Endodermal cell (in vitro differentiated cells): ENCODE results near the gene LOXL1. TPM values are rescaled to one million over a fixed set of nuclear protein-coding genes. Genes with fewer than 3 reads are reported as not detected.

ENCODE experiments used
- DNase-seq: peaks from one replicate; pipeline ENCODE4 v3.0.0-alpha.2; 2017
- H3K27ac ChIP-seq: 2 replicates; pipeline ENCODE4 v1.5.1; 2013; ENCODE audit warnings: mild to moderate bottlenecking, low read depth, low read length, moderate library complexity
- H3K27me3 ChIP-seq: 2 replicates; pipeline ENCODE4 v1.6.1; 2013; ENCODE audit warnings: mild to moderate bottlenecking, low read length, moderate library complexity; ENCODE audit not compliant: insufficient read depth, control insufficient read depth, poor library complexity, severe bottlenecking
- H3K36me3 ChIP-seq: 2 replicates; pipeline ENCODE4 v1.7.0; 2013; ENCODE audit warnings: mild to moderate bottlenecking, low read length, moderate library complexity; ENCODE audit not compliant: control insufficient read depth, insufficient read depth
- H3K4me1 ChIP-seq: one replicate; pipeline ENCODE4 v1.7.0; 2013; ENCODE audit warnings: low read length; ENCODE audit not compliant: control insufficient read depth, insufficient read depth
- H3K4me3 ChIP-seq: 2 replicates; pipeline ENCODE4 v1.5.1; 2013; ENCODE audit warnings: mild to moderate bottlenecking, low read length, moderate library complexity
- H3K9ac ChIP-seq: 2 replicates; pipeline ENCODE4 v1.6.1; 2013; ENCODE audit warnings: mild to moderate bottlenecking, low read length, moderate library complexity; ENCODE audit not compliant: poor library complexity, severe bottlenecking; ENCODE audit errors: extremely low read depth
- H3K9me3 ChIP-seq: 2 replicates; pipeline ENCODE4 v1.6.1; 2013; ENCODE audit warnings: mild to moderate bottlenecking, low read length, moderate library complexity; ENCODE audit not compliant: control insufficient read depth
- H3K27ac Mint-ChIP-seq: 2 replicates; pipeline ENCODE4 v1.8.0; 2020; ENCODE audit warnings: mixed read lengths
- H3K27me3 Mint-ChIP-seq: 2 replicates; pipeline ENCODE4 v1.8.0; 2021; ENCODE audit warnings: mild to moderate bottlenecking, mixed read lengths; ENCODE audit not compliant: insufficient read depth
- H3K36me3 Mint-ChIP-seq: 2 replicates; pipeline ENCODE4 v1.8.0; 2020; ENCODE audit warnings: low read depth, mixed read lengths
- H3K4me1 Mint-ChIP-seq: 2 replicates; pipeline ENCODE4 v1.8.0; 2020; ENCODE audit warnings: mixed read lengths
- H3K4me3 Mint-ChIP-seq: 2 replicates; pipeline ENCODE4 v1.8.0; 2020; ENCODE audit warnings: mild to moderate bottlenecking, moderate library complexity, mixed read lengths
- H3K9me3 Mint-ChIP-seq: 2 replicates; pipeline ENCODE4 v1.8.0; 2020; ENCODE audit warnings: mild to moderate bottlenecking, mixed read lengths
- CTCF ChIP-seq: fragments of 200-600 bp; sonication (generic); conservative IDR thresholded peaks from 2 replicates; pipeline ENCODE4 v1.5.0; 2021; ENCODE audit warnings: antibody characterized with exemption, mild to moderate bottlenecking
- WGBS, 2 experiments: methylation state at CpG; one replicate each; pipeline versions ENCODE4 v1.1.5 to v1.1.7; 2013; ENCODE audit warnings: missing lambda C conversion rate in 2 of 2, mixed read lengths in 1 of 2; ENCODE audit not compliant: insufficient coverage in 1 of 2, insufficient read length in 1 of 2; 5-methylcytosine and 5-hydroxymethylcytosine counted together
- total RNA-seq, 2 donors: library from RNA; stranded (reverse); fragmentation: NEBNext Ultra II Directional in 1 of 2; extraction: Animal tissue kit (Norgen Biotek cat#: 25700) in 1 of 2; gene quantifications; 2 replicates in 1 of 2; 3 replicates in 1 of 2; pipeline ENCODE4 v1.2.1, GENCODE V29; 2021

Gene LOXL1
- total RNA-seq, 2 donors from 2014 or later = 21.3 to 31.8 TPM

DNA sequence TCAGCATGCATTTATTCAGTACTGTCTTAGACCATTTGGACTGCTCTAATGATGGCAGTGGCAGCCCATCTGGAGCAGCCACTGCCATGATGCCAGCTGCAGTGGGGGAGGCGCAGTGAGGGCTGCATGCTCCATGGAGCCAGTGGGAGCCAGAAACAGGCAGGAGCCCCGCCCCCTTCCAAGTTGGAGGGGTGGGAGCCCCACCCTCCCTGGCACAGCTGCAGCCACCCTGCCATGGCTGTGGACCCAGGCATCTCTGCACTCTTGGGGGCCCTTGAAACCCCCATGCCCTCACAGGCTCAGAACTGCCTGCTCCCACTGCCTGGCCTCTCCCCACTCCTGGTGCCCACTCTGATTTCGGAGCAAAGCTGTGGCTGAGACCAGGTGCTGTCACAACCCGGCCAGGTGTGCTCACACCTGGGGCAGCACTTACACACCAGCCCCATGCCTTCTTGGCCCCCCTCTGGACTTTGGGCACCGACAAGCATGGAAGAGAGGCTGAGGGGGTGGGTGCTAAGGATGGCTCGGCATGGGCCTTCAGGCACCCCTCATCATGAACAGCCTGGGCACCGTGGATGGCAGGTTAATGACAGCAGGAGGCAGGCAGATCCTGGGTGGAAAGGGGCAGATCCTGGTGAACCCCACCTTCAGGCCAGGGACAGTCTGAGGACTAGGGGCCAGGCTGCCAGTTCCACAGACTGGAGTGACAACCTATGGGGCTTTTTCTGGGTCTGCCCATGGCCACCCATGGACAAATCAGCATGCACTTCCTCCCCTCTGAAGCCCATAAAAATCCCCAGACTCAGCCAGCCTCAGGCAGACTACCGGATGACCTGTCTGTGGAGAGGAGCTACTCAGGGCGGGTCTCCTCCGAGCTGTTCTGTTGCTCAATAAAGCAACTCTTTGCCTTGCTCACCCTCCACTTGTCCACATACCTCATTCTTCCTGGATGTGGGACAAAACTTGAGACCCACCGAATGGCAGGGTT lies 34.6 kb upstream of the LOXL1 start:
- H3K27me3 Mint-ChIP-seq = peaks cover 28% of the 10 kb centered on the region
- H3K9me3 ChIP-seq = no peaks in the 10 kb centered on the region

GRCh38 chr15:73892446-73893226 lies 33.6 kb upstream of the LOXL1 start:
- Histone ChIP-seq H3K27ac (no peak overlapping the region), H3K27me3 (peaks cover 26% of the 10 kb centered on the region), H3K4me3 (no peak overlapping the region), H3K9me3 (no peaks in the 10 kb centered on the region), H3K9ac (no peak overlapping the region), H3K36me3 (no peaks in the 10 kb centered on the region), H3K4me1 (no peaks in the 10 kb centered on the region)
- TF ChIP-seq CTCF = no peak
- Mint-ChIP-seq H3K4me1 (no peaks in the 10 kb centered on the region), H3K4me3 (no peak overlapping the region), H3K27ac (no peak overlapping the region), H3K27me3 (peaks cover 26% of the 10 kb centered on the region), H3K9me3 (peaks cover 10% of the 10 kb centered on the region), H3K36me3 (no peaks in the 10 kb centered on the region)
- 68 to 86% methylated on average over 6 to 13 of the region's 13 CpGs for WGBS, 2 experiments
- no peak for DNase-seq

More for the DNA sequence above, 34.6 kb upstream of the LOXL1 start:
- no peak overlapping the region for H3K9ac ChIP-seq
- 82 to 96% methylated on average over 4 to 11 of the region's 11 CpGs for WGBS, 2 experiments
- H3K4me1 ChIP-seq = no peaks in the 10 kb centered on the region
- Mint-ChIP-seq H3K27ac (no peak overlapping the region), H3K36me3 (no peaks in the 10 kb centered on the region), H3K4me1 (no peaks in the 10 kb centered on the region), H3K9me3 (peaks cover 10% of the 10 kb centered on the region), H3K4me3 (no peak overlapping the region)
- peaks cover 26% of the 10 kb centered on the region for H3K27me3 ChIP-seq
- no peak for DNase-seq
- TF ChIP-seq CTCF = no peak
- H3K36me3 ChIP-seq = no peaks in the 10 kb centered on the region
- H3K4me3 ChIP-seq = no peak overlapping the region
- H3K27ac ChIP-seq = no peak overlapping the region

DNA sequence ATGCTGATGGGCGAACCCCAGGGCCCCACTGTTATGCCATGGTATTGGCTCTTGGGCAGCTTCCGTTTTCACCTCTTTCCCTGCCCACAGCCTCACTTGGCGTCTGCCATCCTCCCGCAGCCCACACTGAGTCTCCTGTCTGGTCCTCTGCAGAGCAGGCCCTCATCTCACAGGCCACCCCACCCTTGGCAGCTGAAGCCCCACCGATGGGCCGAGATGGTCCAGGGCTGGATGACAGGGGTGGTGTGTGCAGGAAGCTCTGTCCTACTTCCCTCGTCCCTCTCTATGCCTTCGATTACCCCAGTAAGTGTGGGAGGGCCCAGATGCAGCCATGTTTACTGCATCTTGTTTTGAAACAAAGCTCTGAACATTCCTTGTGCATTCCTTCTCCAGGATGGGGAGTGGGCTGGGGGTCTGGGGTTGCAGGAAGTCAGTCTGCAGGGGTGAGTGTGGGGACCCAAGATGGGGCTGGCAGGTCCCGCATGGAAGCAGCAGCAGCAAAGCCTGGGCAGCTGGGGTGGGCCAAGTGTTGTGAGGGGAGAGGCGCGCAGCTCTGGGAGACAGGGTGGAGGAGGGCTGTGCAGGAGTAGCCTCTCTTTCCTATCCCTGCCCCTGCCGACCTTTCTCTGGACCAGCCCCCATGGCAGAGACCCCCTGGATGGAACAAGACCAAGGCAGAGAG lies 32.0 kb upstream of the LOXL1 start:
- TF ChIP-seq CTCF = no peak
- Mint-ChIP-seq H3K9me3 (peaks cover 10% of the 10 kb centered on the region), H3K4me3 (no peak overlapping the region), H3K27ac (no peak overlapping the region), H3K4me1 (no peaks in the 10 kb centered on the region), H3K36me3 (no peaks in the 10 kb centered on the region), H3K27me3 (peaks cover 19% of the 10 kb centered on the region)
- Histone ChIP-seq H3K9me3 (no peaks in the 10 kb centered on the region), H3K27me3 (peaks cover 13% of the 10 kb centered on the region), H3K4me1 (no peaks in the 10 kb centered on the region), H3K4me3 (no peak overlapping the region), H3K9ac (no peak overlapping the region), H3K36me3 (no peaks in the 10 kb centered on the region), H3K27ac (no peak overlapping the region)
- peak; percentile 40 for DNase-seq
- 90 to 100% methylated on average over 3 to 12 of the region's 12 CpGs for WGBS, 2 experiments
